Chondrocyte (in vitro differentiated cells): ENCODE measurements around the gene ADM2. TPM values are rescaled to one million over a fixed set of nuclear protein-coding genes. Genes with fewer than 3 reads are reported as not detected.
A peak's percentile ranks its signal among the peaks of the same experiment; 100 is the strongest.

Experiments
- DNase-seq: peaks from one replicate; pipeline ENCODE4 v3.0.0; 2021; ENCODE audit warnings: mixed read lengths, low spot score
- H3K27ac Mint-ChIP-seq: one replicate; pipeline ENCODE4 v1.8.0; 2021; ENCODE audit warnings: mild to moderate bottlenecking, moderate library complexity, mixed read lengths; ENCODE audit not compliant: unreplicated experiment
- H3K27me3 Mint-ChIP-seq: 2 replicates; pipeline ENCODE4 v1.8.0; 2021; ENCODE audit warnings: low read depth, mixed read lengths
- H3K36me3 Mint-ChIP-seq: 2 replicates; pipeline ENCODE4 v1.8.0; 2021; ENCODE audit warnings: low read depth, mixed read lengths
- H3K4me1 Mint-ChIP-seq: 2 replicates; pipeline ENCODE4 v1.8.0; 2021; ENCODE audit warnings: low read depth, mild to moderate bottlenecking, mixed read lengths
- H3K4me3 Mint-ChIP-seq: one replicate; pipeline ENCODE4 v1.8.0; 2021; ENCODE audit warnings: mild to moderate bottlenecking, moderate library complexity, mixed read lengths; ENCODE audit not compliant: unreplicated experiment
- H3K9me3 Mint-ChIP-seq: 2 replicates; pipeline ENCODE4 v1.8.0; 2021; ENCODE audit warnings: low read depth, mixed read lengths
- CTCF ChIP-seq: fragments of 200-600 bp; sonication (generic); IDR thresholded peaks from 2 replicates; pipeline ENCODE4 v1.5.0; 2021; ENCODE audit warnings: antibody characterized with exemption, mild to moderate bottlenecking, moderate library complexity
- total RNA-seq: library from RNA; stranded (reverse); gene quantifications from 3 replicates; pipeline ENCODE4 v1.2.1, GENCODE V29; 2021

Gene ADM2
- total RNA-seq, 1 donor from 2014 or later: 46.5 TPM

- peak overlapping the region; percentile 95 for H3K4me3 Mint-ChIP-seq
- H3K4me1 Mint-ChIP-seq: peaks cover 46% of the 10 kb centered on the region
- no peaks in the 10 kb centered on the region for H3K9me3 Mint-ChIP-seq
- H3K36me3 Mint-ChIP-seq: peaks cover 7% of the 10 kb centered on the region
- peak overlapping the region; percentile 89 for H3K27ac Mint-ChIP-seq
- peak; percentile 50 for DNase-seq
- no peak for TF ChIP-seq CTCF
- H3K27me3 Mint-ChIP-seq: no peaks in the 10 kb centered on the region
These were observed 42.7 kb downstream of the ADM2 start for GRCh38 chr22:50523806-50524675.

- H3K4me3 Mint-ChIP-seq: peak overlapping the region; percentile 95
- H3K27ac Mint-ChIP-seq: peak overlapping the region; percentile 89
- DNase-seq: peak; percentile 69
- H3K9me3 Mint-ChIP-seq: no peaks in the 10 kb centered on the region
- H3K27me3 Mint-ChIP-seq: no peaks in the 10 kb centered on the region
- H3K36me3 Mint-ChIP-seq: peaks cover 4% of the 10 kb centered on the region
- TF ChIP-seq CTCF: no peak
- H3K4me1 Mint-ChIP-seq: peaks cover 46% of the 10 kb centered on the region
These were observed 43.3 kb downstream of the ADM2 start for GRCh38 chr22:50524676-50525103.

GRCh38 chr22:50525104-50525857 is 43.9 kb downstream of the ADM2 start, which contains the start of gene SCO2:
TSS of gene SCO2 (minus strand) at chr22:50525598. CDS start at chr22:50524411, 1,187 bp downstream.
- H3K4me1 Mint-ChIP-seq: peaks cover 46% of the 10 kb centered on the region
- peak within 1 kb of the TSS; percentile 92 for H3K27ac Mint-ChIP-seq
- peaks cover 3% of the 10 kb centered on the region for H3K36me3 Mint-ChIP-seq
- no peaks in the 10 kb centered on the region for H3K9me3 Mint-ChIP-seq
- no peaks in the 10 kb centered on the region for H3K27me3 Mint-ChIP-seq
- DNase-seq: peak; percentile 97
- peak within 1 kb of the TSS; percentile 95 for H3K4me3 Mint-ChIP-seq
- peak; percentile 73 for TF ChIP-seq CTCF

- no peak for DNase-seq
- TF ChIP-seq CTCF: no peak
- Mint-ChIP-seq H3K27ac (no peak overlapping the region), H3K9me3 (no peaks in the 10 kb centered on the region), H3K4me3 (peak overlapping the region; percentile 95), H3K4me1 (peaks cover 46% of the 10 kb centered on the region), H3K27me3 (no peaks in the 10 kb centered on the region), H3K36me3 (peaks cover 3% of the 10 kb centered on the region)
These were observed 44.4 kb downstream of the ADM2 start for GRCh38 chr22:50525858-50526107.

- Mint-ChIP-seq H3K4me3 (peak overlapping the region; percentile 70), H3K4me1 (peaks cover 49% of the 10 kb centered on the region), H3K36me3 (peaks cover 3% of the 10 kb centered on the region), H3K27me3 (no peaks in the 10 kb centered on the region), H3K27ac (peak overlapping the region; percentile 92), H3K9me3 (no peaks in the 10 kb centered on the region)
- TF ChIP-seq CTCF: peak; percentile 79
- DNase-seq: peak; percentile 92
These were observed 44.9 kb downstream of the ADM2 start for GRCh38 chr22:50526108-50526833.
